ENCODE data around the gene OR56A5.

OR56A5 gene

GRCh38 chr11:5932671-5933070 lies 35.6 kb downstream of the OR56A5 start:
- Histone ChIP-seq H3K9ac (ENCODE audit: low read length) (no peak overlapping the region), H3K9me3 (ENCODE audit: control insufficient read depth, low read length) (no peaks in the 10 kb centered on the region), H3K36me3 (ENCODE audit: control insufficient read depth, insufficient read depth, low read length, severe bottlenecking) (no peaks in the 10 kb centered on the region), H3K4me1 (ENCODE audit: control insufficient read depth, insufficient read depth, low read length) (no peaks in the 10 kb centered on the region), H3K27me3 (replicated peaks; ENCODE audit: control insufficient read depth, insufficient read depth, low read length) (no peaks in the 10 kb centered on the region), H3K4me3 (ENCODE audit: low read length) (no peak overlapping the region)
- no peak for DNase-seq (ENCODE audit: low read depth)

GRCh38 chr11:5931061-5931460 lies 37.2 kb downstream of the OR56A5 start:
- Histone ChIP-seq H3K4me3 (ENCODE audit: low read length) (no peak overlapping the region), H3K27me3 (replicated peaks; ENCODE audit: control insufficient read depth, insufficient read depth, low read length) (no peaks in the 10 kb centered on the region), H3K9ac (ENCODE audit: low read length) (no peak overlapping the region), H3K36me3 (ENCODE audit: control insufficient read depth, insufficient read depth, low read length, severe bottlenecking) (no peaks in the 10 kb centered on the region), H3K9me3 (ENCODE audit: control insufficient read depth, low read length) (peaks cover 4% of the 10 kb centered on the region), H3K4me1 (ENCODE audit: control insufficient read depth, insufficient read depth, low read length) (no peaks in the 10 kb centered on the region)
- DNase-seq (ENCODE audit: low read depth): no peak

- no peaks in the 10 kb centered on the region for H3K4me1 ChIP-seq (ENCODE audit: control insufficient read depth, insufficient read depth, low read length)
- H3K4me3 ChIP-seq (ENCODE audit: low read length): no peak overlapping the region
- no peaks in the 10 kb centered on the region for H3K27me3 ChIP-seq (replicated peaks; ENCODE audit: control insufficient read depth, insufficient read depth, low read length)
- H3K9ac ChIP-seq (ENCODE audit: low read length): no peak overlapping the region
- no peaks in the 10 kb centered on the region for H3K36me3 ChIP-seq (ENCODE audit: control insufficient read depth, insufficient read depth, low read length, severe bottlenecking)
- peaks cover 4% of the 10 kb centered on the region for H3K9me3 ChIP-seq (ENCODE audit: control insufficient read depth, low read length)
- no peak for DNase-seq (ENCODE audit: low read depth)
Measured at GRCh38 chr11:5930614-5931013, 37.7 kb downstream of the OR56A5 start.

- H3K27me3 ChIP-seq (replicated peaks; ENCODE audit: control insufficient read depth, insufficient read depth, low read length): no peaks in the 10 kb centered on the region
- H3K4me1 ChIP-seq (ENCODE audit: control insufficient read depth, insufficient read depth, low read length): no peaks in the 10 kb centered on the region
- H3K9ac ChIP-seq (ENCODE audit: low read length): no peak overlapping the region
- peaks cover 4% of the 10 kb centered on the region for H3K9me3 ChIP-seq (ENCODE audit: control insufficient read depth, low read length)
- no peak overlapping the region for H3K4me3 ChIP-seq (ENCODE audit: low read length)
- DNase-seq (ENCODE audit: low read depth): no peak
- no peaks in the 10 kb centered on the region for H3K36me3 ChIP-seq (ENCODE audit: control insufficient read depth, insufficient read depth, low read length, severe bottlenecking)
Measured at GRCh38 chr11:5929571-5930368, 38.5 kb downstream of the OR56A5 start.

- no peaks in the 10 kb centered on the region for H3K27me3 ChIP-seq (replicated peaks; ENCODE audit: control insufficient read depth, insufficient read depth, low read length)
- H3K9me3 ChIP-seq (ENCODE audit: control insufficient read depth, low read length): peaks cover 4% of the 10 kb centered on the region
- no peak overlapping the region for H3K4me3 ChIP-seq (ENCODE audit: low read length)
- no peaks in the 10 kb centered on the region for H3K4me1 ChIP-seq (ENCODE audit: control insufficient read depth, insufficient read depth, low read length)
- H3K36me3 ChIP-seq (ENCODE audit: control insufficient read depth, insufficient read depth, low read length, severe bottlenecking): no peaks in the 10 kb centered on the region
- no peak for DNase-seq (ENCODE audit: low read depth)
- H3K9ac ChIP-seq (ENCODE audit: low read length): no peak overlapping the region
Measured at GRCh38 chr11:5928811-5929210, 39.5 kb downstream of the OR56A5 start.

- Histone ChIP-seq H3K4me1 (ENCODE audit: control insufficient read depth, insufficient read depth, low read length) (no peaks in the 10 kb centered on the region), H3K36me3 (ENCODE audit: control insufficient read depth, insufficient read depth, low read length, severe bottlenecking) (no peaks in the 10 kb centered on the region), H3K9ac (ENCODE audit: low read length) (no peak overlapping the region), H3K4me3 (ENCODE audit: low read length) (no peak overlapping the region), H3K9me3 (ENCODE audit: control insufficient read depth, low read length) (peaks cover 4% of the 10 kb centered on the region), H3K27me3 (replicated peaks; ENCODE audit: control insufficient read depth, insufficient read depth, low read length) (no peaks in the 10 kb centered on the region)
- DNase-seq (ENCODE audit: low read depth): no peak
Measured at GRCh38 chr11:5928271-5928670, 40.0 kb downstream of the OR56A5 start.

- Histone ChIP-seq H3K9me3 (ENCODE audit: control insufficient read depth, low read length) (peaks cover 4% of the 10 kb centered on the region), H3K9ac (ENCODE audit: low read length) (no peak overlapping the region), H3K36me3 (ENCODE audit: control insufficient read depth, insufficient read depth, low read length, severe bottlenecking) (no peaks in the 10 kb centered on the region), H3K4me1 (ENCODE audit: control insufficient read depth, insufficient read depth, low read length) (no peaks in the 10 kb centered on the region), H3K4me3 (ENCODE audit: low read length) (no peak overlapping the region), H3K27me3 (replicated peaks; ENCODE audit: control insufficient read depth, insufficient read depth, low read length) (no peaks in the 10 kb centered on the region)
- no peak for DNase-seq (ENCODE audit: low read depth)
Measured at GRCh38 chr11:5923794-5924193, 44.5 kb downstream of the OR56A5 start.

- Histone ChIP-seq H3K36me3 (ENCODE audit: control insufficient read depth, insufficient read depth, low read length, severe bottlenecking) (no peaks in the 10 kb centered on the region), H3K9ac (ENCODE audit: low read length) (no peak overlapping the region), H3K9me3 (ENCODE audit: control insufficient read depth, low read length) (peaks cover 4% of the 10 kb centered on the region), H3K4me3 (ENCODE audit: low read length) (no peak overlapping the region), H3K4me1 (ENCODE audit: control insufficient read depth, insufficient read depth, low read length) (no peaks in the 10 kb centered on the region), H3K27me3 (replicated peaks; ENCODE audit: control insufficient read depth, insufficient read depth, low read length) (no peaks in the 10 kb centered on the region)
- no peak for DNase-seq (ENCODE audit: low read depth)
Measured at GRCh38 chr11:5923427-5923776, 44.9 kb downstream of the OR56A5 start.

GRCh38 chr11:5922749-5923426 lies 45.4 kb downstream of the OR56A5 start:
- Histone ChIP-seq H3K4me1 (ENCODE audit: control insufficient read depth, insufficient read depth, low read length) (no peaks in the 10 kb centered on the region), H3K36me3 (ENCODE audit: control insufficient read depth, insufficient read depth, low read length, severe bottlenecking) (no peaks in the 10 kb centered on the region), H3K27me3 (replicated peaks; ENCODE audit: control insufficient read depth, insufficient read depth, low read length) (no peaks in the 10 kb centered on the region), H3K9ac (ENCODE audit: low read length) (no peak overlapping the region), H3K4me3 (ENCODE audit: low read length) (no peak overlapping the region), H3K9me3 (ENCODE audit: control insufficient read depth, low read length) (peaks cover 4% of the 10 kb centered on the region)
- no peak for DNase-seq (ENCODE audit: low read depth)
